ENCODE data around the gene RYR2. TPM values are rescaled to one million over a fixed set of nuclear protein-coding genes. Genes with fewer than 3 reads are reported as not detected.

The RYR2 gene
- total RNA-seq, 1 experiment from 2014 or later = 3.4 TPM

DNA sequence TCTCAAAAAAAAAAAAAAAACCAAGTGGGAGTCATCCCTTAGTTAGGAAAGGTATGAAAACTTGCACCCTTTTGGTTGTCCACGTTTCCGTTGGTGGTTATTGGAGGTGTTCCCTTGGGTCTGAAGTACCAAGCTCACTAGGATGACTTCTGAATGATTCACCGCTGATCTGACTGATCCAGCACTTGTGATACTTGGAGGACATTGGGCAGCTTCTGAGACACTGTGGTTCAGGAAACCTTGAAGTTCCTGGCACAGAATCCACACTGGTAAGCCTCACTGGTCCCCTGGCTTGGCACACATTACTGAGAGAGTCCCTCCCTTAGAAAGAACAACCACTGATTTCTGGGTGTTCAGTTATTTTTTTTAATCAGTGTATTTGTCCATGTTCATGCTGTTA is 91.9 kb downstream of the RYR2 start:
- Histone ChIP-seq H3K4me1 (ENCODE audit: insufficient read depth, low read length) (peaks cover 2% of the 10 kb centered on the region), H2BK5ac (ENCODE audit: insufficient read length, low read length) (no peak overlapping the region), H2AFZ (ENCODE audit: low read length) (no peak overlapping the region), H3K79me1 (ENCODE audit: insufficient read depth, low read depth, low read length, poor library complexity, severe bottlenecking) (no peaks in the 10 kb centered on the region), H4K20me1 (ENCODE audit: control insufficient read depth, insufficient read depth, insufficient read length) (no peaks in the 10 kb centered on the region), H3K18ac (ENCODE audit: insufficient read length, low read depth, low read length) (no peak overlapping the region), H3K27me3 (ENCODE audit: insufficient read depth, low read length) (no peaks in the 10 kb centered on the region), H4K8ac (replicated peaks; ENCODE audit: insufficient read length, low read depth, low read length) (no peak overlapping the region), H3K9ac (ENCODE audit: extremely low read depth, insufficient read length, low read length) (no peak overlapping the region), H3K79me2 (ENCODE audit: insufficient read depth, low read length) (no peaks in the 10 kb centered on the region; the same call in 1 of the 2 replicates), H4K5ac (ENCODE audit: insufficient read length, low read depth, low read length) (no peak overlapping the region), H3K9me3 (ENCODE audit: control insufficient read depth, low read depth, low read length) (peaks cover 12% of the 10 kb centered on the region), H2BK15ac (ENCODE audit: low read depth, low read length) (no peak overlapping the region), H2BK120ac (ENCODE audit: low read depth, low read length, poor library complexity, severe bottlenecking) (no peak overlapping the region), H2BK20ac (ENCODE audit: low read depth, low read length, poor library complexity, severe bottlenecking) (no peak overlapping the region), H3K56ac (ENCODE audit: insufficient read length, low read depth, low read length) (no peak overlapping the region), H3K4me2 (ENCODE audit: insufficient read depth, insufficient read length, low read length) (no peak overlapping the region), H3K14ac (ENCODE audit: insufficient read depth, low read length) (no peak overlapping the region), H4K91ac (ENCODE audit: insufficient read length, low read depth, low read length) (no peak overlapping the region), H3K27ac (ENCODE audit: insufficient read length, low read depth, low read length) (no peak overlapping the region), H3T11ph (ENCODE audit: low read length) (no peak overlapping the region), H3K23me2 (ENCODE audit: insufficient read length, low read depth, low read length, poor library complexity, severe bottlenecking) (no peaks in the 10 kb centered on the region), H2AK5ac (ENCODE audit: insufficient read length, low read length) (no peak overlapping the region), H2BK12ac (ENCODE audit: insufficient read length, low read depth, low read length) (no peak overlapping the region), H3K23ac (ENCODE audit: insufficient read length, low read depth, low read length) (no peak overlapping the region), H3K4ac (ENCODE audit: low read depth, low read length) (no peak overlapping the region)
- WGBS (ENCODE audit: extremely low coverage, insufficient read length, low lambda C conversion rate) = no CpG with 5 or more reads among the region's 3 CpGs
- H3K4me3 Mint-ChIP-seq = no peak overlapping the region
- H3K36me3 Mint-ChIP-seq (ENCODE audit: insufficient read depth in 1 of 3, low read depth in 3 of 3) = peaks cover 31 to 41% (median 37%) of the 10 kb centered on the region in 3 experiments
- no peak for DNase-seq
- no peaks in the 10 kb centered on the region for H3K27me3 Mint-ChIP-seq (ENCODE audit: low read depth)
- TF ChIP-seq, protein P1, sequence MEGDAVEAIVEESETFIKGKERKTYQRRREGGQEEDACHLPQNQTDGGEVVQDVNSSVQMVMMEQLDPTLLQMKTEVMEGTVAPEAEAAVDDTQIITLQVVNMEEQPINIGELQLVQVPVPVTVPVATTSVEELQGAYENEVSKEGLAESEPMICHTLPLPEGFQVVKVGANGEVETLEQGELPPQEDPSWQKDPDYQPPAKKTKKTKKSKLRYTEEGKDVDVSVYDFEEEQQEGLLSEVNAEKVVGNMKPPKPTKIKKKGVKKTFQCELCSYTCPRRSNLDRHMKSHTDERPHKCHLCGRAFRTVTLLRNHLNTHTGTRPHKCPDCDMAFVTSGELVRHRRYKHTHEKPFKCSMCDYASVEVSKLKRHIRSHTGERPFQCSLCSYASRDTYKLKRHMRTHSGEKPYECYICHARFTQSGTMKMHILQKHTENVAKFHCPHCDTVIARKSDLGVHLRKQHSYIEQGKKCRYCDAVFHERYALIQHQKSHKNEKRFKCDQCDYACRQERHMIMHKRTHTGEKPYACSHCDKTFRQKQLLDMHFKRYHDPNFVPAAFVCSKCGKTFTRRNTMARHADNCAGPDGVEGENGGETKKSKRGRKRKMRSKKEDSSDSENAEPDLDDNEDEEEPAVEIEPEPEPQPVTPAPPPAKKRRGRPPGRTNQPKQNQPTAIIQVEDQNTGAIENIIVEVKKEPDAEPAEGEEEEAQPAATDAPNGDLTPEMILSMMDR (conservative IDR thresholded peaks at IDR 0.05) = no peak
- H3K4me1 Mint-ChIP-seq = no peaks in the 10 kb centered on the region
- no peak overlapping the region for H3K27ac Mint-ChIP-seq
- H3K9me3 Mint-ChIP-seq = peaks cover 32 to 40% of the 10 kb centered on the region in 2 experiments
